Small intestine (tissue), 7 donors: ENCODE data around the gene ZNF274. TPM values are rescaled to one million over a fixed set of nuclear protein-coding genes. Genes with fewer than 3 reads are reported as not detected.

Experiments
- DNase-seq, 2 donors: peaks; one replicate each; pipeline versions ENCODE4 v3.0.0 to v3.0.0-alpha.2; 2013
- FAIRE-seq: peaks from 2 replicates; lab custom pipeline; 2012; peaks lifted over from hg19 to GRCh38; lab: Jason Lieb, UNC
- H3K27ac ChIP-seq, 3 donors: one replicate each; pipeline ENCODE4 v1.5.1; 2013; ENCODE audit warnings: low read length in 2 of 3, mild to moderate bottlenecking in 2 of 3, control low read depth in 1 of 3, inconsistent platforms in 1 of 3, low read depth in 1 of 3, moderate library complexity in 1 of 3
- H3K27me3 ChIP-seq, 3 donors: one replicate each; pipeline ENCODE4 v1.6.1; 2013; ENCODE audit warnings: low read length in 3 of 3, inconsistent platforms in 1 of 3; ENCODE audit not compliant: control insufficient read depth in 3 of 3, insufficient read depth in 3 of 3
- H3K36me3 ChIP-seq, 3 donors: one replicate each; pipeline ENCODE4 v1.6.1; 2013; ENCODE audit warnings: low read length in 3 of 3, inconsistent platforms in 1 of 3, low read depth in 1 of 3, mild to moderate bottlenecking in 1 of 3, moderate library complexity in 1 of 3; ENCODE audit not compliant: control insufficient read depth in 3 of 3, insufficient read depth in 2 of 3
- H3K4me1 ChIP-seq, 3 donors: one replicate each; pipeline ENCODE4 v1.6.1; 2013; ENCODE audit warnings: low read length in 2 of 3, inconsistent platforms in 1 of 3, low read depth in 1 of 3, mild to moderate bottlenecking in 1 of 3, moderate library complexity in 1 of 3; ENCODE audit not compliant: control insufficient read depth in 3 of 3, insufficient read depth in 2 of 3
- H3K4me3 ChIP-seq, 3 donors: one replicate each; pipeline ENCODE4 v1.5.1; 2013; ENCODE audit warnings: low read length in 3 of 3, control low read depth in 1 of 3, inconsistent platforms in 1 of 3, low read depth in 1 of 3, mild to moderate bottlenecking in 1 of 3, moderate library complexity in 1 of 3
- H3K9me3 ChIP-seq, 2 donors: one replicate each; pipeline ENCODE4 v1.6.1; 2013; ENCODE audit warnings: low read depth in 1 of 2, low read length in 1 of 2; ENCODE audit not compliant: control insufficient read depth in 2 of 2, insufficient read depth in 1 of 2
- WGBS, 3 donors: extraction: QIAGEN DNeasy Blood & Tissue Kit; methylation state at CpG; one replicate each; pipeline ENCODE4 v1.1.7; 2013; 5-methylcytosine and 5-hydroxymethylcytosine counted together
- polyA plus RNA-seq, 4 donors: library from polyadenylated mRNA; stranded (reverse) in 3 of 4; unstranded in 1 of 4; fragments of 200-250 nt in 3 of 4; fragments of 120-200 nt in 1 of 4; gene quantifications; one replicate each; pipeline versions ENCODE4 v1.2.1 to v1.2.3, GENCODE V29; 2013
- donor health status: healthy with polysubstance abuse.
- donor health status: control.
- donor health status: control.
- donor health status: Bipolar disorder and iron deficiency.
- donor health status: healthy.

Gene ZNF274
- polyA plus RNA-seq, 4 donors: 13.6 to 34.8 (median 22.7) TPM

- FAIRE-seq (no peak), DNase-seq (no peak)
- WGBS, 3 donors: 92 to 94% (median 93%) methylated on average over 25 of the region's 25 CpGs
- Histone ChIP-seq H3K4me1 (no peaks in the 10 kb centered on the region), H3K27ac (no peak overlapping the region), H3K27me3 (no peaks in the 10 kb centered on the region), H3K4me3 (no peak overlapping the region), H3K36me3 (peaks cover 4 to 7% (median 5%) of the 10 kb centered on the region in 3 donors), H3K9me3 (peaks cover 1 to 81% of the 10 kb centered on the region in 2 donors)
Observed at GRCh38 chr19:58217607-58218391, 34.9 kb downstream of the ZNF274 start.

- H3K9me3 ChIP-seq: peaks cover 1 to 79% of the 10 kb centered on the region in 2 donors
- FAIRE-seq: no peak
- WGBS, 3 donors: 52 to 61% (median 60%) methylated on average over 9 of the region's 9 CpGs
- H3K4me3 ChIP-seq: no peak overlapping the region
- no peaks in the 10 kb centered on the region for H3K27me3 ChIP-seq
- H3K27ac ChIP-seq: no peak overlapping the region
- no peaks in the 10 kb centered on the region for H3K4me1 ChIP-seq
- DNase-seq: peak in 1 of 2 donors; percentile 19
- H3K36me3 ChIP-seq: peaks cover 0 to 1% (median 0%) of the 10 kb centered on the region in 3 donors
Observed at GRCh38 chr19:58218899-58219298, 36.0 kb downstream of the ZNF274 start.

- H3K4me1 ChIP-seq: peaks cover 2 to 6% (median 3%) of the 10 kb centered on the region in 3 donors
- 8 to 10% (median 8%) methylated on average over 23 of the region's 23 CpGs for WGBS, 3 donors
- H3K36me3 ChIP-seq: peaks cover 14 to 33% (median 25%) of the 10 kb centered on the region in 3 donors
- no peaks in the 10 kb centered on the region for H3K27me3 ChIP-seq
- H3K4me3 ChIP-seq: peak overlapping the region; percentile 70 to 86 (median 82)
- FAIRE-seq (no peak), DNase-seq (no peak)
- peaks cover 2 to 66% of the 10 kb centered on the region in 2 donors for H3K9me3 ChIP-seq
- H3K27ac ChIP-seq: peak overlapping the region; percentile 59 to 92 (median 63)
Observed at GRCh38 chr19:58227964-58228584, 45.2 kb downstream of the ZNF274 start.

GRCh38 chr19:58228585-58229254, 45.9 kb downstream of the ZNF274 start, which contains the start of gene ZNF544:
Gene ZNF544 (plus strand): TSS chr19:58228914. CDS start chr19:58244024, 15,110 bp downstream.
- Histone ChIP-seq H3K9me3 (peaks cover 2 to 63% of the 10 kb centered on the region in 2 donors), H3K4me3 (peak within 1 kb of the TSS; percentile 70 to 86 (median 82)), H3K27ac (peak within 1 kb of the TSS; percentile 59 to 92 (median 63)), H3K4me1 (peaks cover 2 to 6% (median 3%) of the 10 kb centered on the region in 3 donors), H3K36me3 (peaks cover 14 to 34% (median 29%) of the 10 kb centered on the region in 3 donors), H3K27me3 (no peaks in the 10 kb centered on the region)
- FAIRE-seq: no peak
- WGBS, 3 donors: 0 to 1% (median 1%) methylated on average over 58 to 62 of the region's 62 CpGs
- DNase-seq: peak; percentile 80 to 92

- H3K4me3 ChIP-seq: peak overlapping the region; percentile 70 to 86 (median 82)
- H3K27me3 ChIP-seq: no peaks in the 10 kb centered on the region
- no peak for FAIRE-seq
- peaks cover 14 to 39% (median 32%) of the 10 kb centered on the region in 3 donors for H3K36me3 ChIP-seq
- H3K4me1 ChIP-seq: peaks cover 2 to 6% (median 3%) of the 10 kb centered on the region in 3 donors
- H3K27ac ChIP-seq: peak overlapping the region in 2 of 3 donors; percentile 59 to 92
- WGBS, 3 donors: 15 to 42% (median 29%) methylated on average over 8 to 13 of the region's 13 CpGs
- peaks cover 2 to 67% of the 10 kb centered on the region in 2 donors for H3K9me3 ChIP-seq
- DNase-seq: peak; percentile 7 to 51
Observed at GRCh38 chr19:58229255-58229639, 46.4 kb downstream of the ZNF274 start.

- 95 to 98% (median 98%) methylated on average over 10 of the region's 10 CpGs for WGBS, 3 donors
Observed at GRCh38 chr19:58237324-58237723, 54.5 kb downstream of the ZNF274 start.

GRCh38 chr19:58243351-58243750, 60.5 kb downstream of the ZNF274 start:
- whole genome bisulfite sequencing, 3 donors: 97 to 99% (median 99%) methylated on average over 6 of the region's 6 CpGs
- no peaks in the 10 kb centered on the region for H3K27me3 ChIP-seq
- DNase-seq: no peak
- no peak overlapping the region for H3K27ac ChIP-seq
- no peak for FAIRE-seq
- H3K4me1 ChIP-seq: no peaks in the 10 kb centered on the region
- peaks cover 11 to 99% of the 10 kb centered on the region in 2 donors for H3K9me3 ChIP-seq
- H3K36me3 ChIP-seq: peaks cover 42 to 95% (median 47%) of the 10 kb centered on the region in 3 donors
- H3K4me3 ChIP-seq: no peak overlapping the region

More at GRCh38 chr19:58237324-58237723, 54.5 kb downstream of the ZNF274 start:
- H3K9me3 ChIP-seq: peaks cover 4 to 83% of the 10 kb centered on the region in 2 donors
- no peaks in the 10 kb centered on the region for H3K27me3 ChIP-seq
- no peak for DNase-seq
- no peaks in the 10 kb centered on the region for H3K4me1 ChIP-seq
- peaks cover 17 to 76% (median 30%) of the 10 kb centered on the region in 3 donors for H3K36me3 ChIP-seq
- no peak overlapping the region for H3K4me3 ChIP-seq
- FAIRE-seq: no peak
- H3K27ac ChIP-seq: no peak overlapping the region

- no peak for DNase-seq
- no peak overlapping the region for H3K4me3 ChIP-seq
Observed at GRCh38 chr19:58248886-58249285, 66.0 kb downstream of the ZNF274 start.

More at GRCh38 chr19:58248886-58249285, 66.0 kb downstream of the ZNF274 start:
- Histone ChIP-seq H3K36me3 (peaks cover 56 to 67% (median 62%) of the 10 kb centered on the region in 3 donors), H3K4me1 (no peaks in the 10 kb centered on the region), H3K27me3 (no peaks in the 10 kb centered on the region), H3K27ac (no peak overlapping the region), H3K9me3 (peaks cover 13 to 87% of the 10 kb centered on the region in 2 donors)
- 98 to 99% (median 98%) methylated on average over 3 of the region's 3 CpGs for WGBS, 3 donors
- no peak for FAIRE-seq
